Measurements from ENCODE around the gene IRF8.
A peak's percentile ranks its signal among the peaks of the same experiment; 100 is the strongest.

Gene IRF8

DNA sequence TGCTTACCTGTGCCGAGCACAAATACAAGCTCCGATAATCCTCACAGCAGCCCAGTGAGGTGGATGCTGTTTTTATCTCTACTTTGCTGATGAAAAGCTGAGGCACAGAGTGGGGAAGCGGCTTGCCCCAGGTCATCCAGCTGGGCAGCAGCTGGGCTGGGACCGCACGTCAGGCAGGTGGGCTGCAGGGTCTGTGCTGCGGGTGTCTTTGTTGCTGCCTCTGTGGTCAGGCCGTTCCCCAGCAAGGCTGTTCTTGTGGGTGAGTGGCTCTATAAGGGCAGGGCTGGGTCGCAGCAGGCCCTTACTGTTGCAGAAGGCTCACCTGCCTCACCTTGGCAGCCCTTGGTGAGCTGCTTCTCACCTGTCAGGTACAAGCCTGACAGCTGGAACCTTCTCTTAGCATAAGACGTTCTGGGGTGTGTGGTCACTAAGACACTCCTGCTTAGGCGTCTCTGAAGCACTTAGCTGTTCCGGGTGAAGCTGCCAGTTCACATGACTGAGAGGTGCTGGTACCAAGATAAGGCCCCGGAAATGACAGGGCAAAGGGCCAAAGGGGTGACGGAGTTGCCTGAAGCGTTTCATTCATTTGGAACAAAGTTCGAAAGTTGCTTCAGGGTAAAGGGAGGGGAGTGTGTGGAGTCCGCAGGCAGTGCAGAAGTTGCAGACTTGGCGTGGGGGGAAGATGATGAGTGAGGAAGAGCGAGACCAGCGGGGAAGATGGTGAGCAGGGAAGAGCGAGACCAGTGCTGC is 17.4 kb downstream of the IRF8 start:
- H3K4me1 ChIP-seq (ENCODE audit: low read length) = peaks cover 83% of the 10 kb centered on the region
- H3K27me3 ChIP-seq (ENCODE audit: low read depth, low read length) = no peaks in the 10 kb centered on the region
- peak overlapping the region; percentile 57; the same call in 1 of the 2 replicates for H3K9ac ChIP-seq (ENCODE audit: low read length)
- H3K4me3 ChIP-seq (ENCODE audit: low read length) = peak overlapping the region; percentile 40; the same call in 1 of the 2 replicates
- no peaks in the 10 kb centered on the region for H3K9me3 ChIP-seq (ENCODE audit: insufficient read depth, low read length)
- peaks cover 94% of the 10 kb centered on the region for H3K36me3 ChIP-seq (replicated peaks; ENCODE audit: low read depth, low read length)
- H3K27ac ChIP-seq (ENCODE audit: low read length) = peak overlapping the region; percentile 89
- TF ChIP-seq EZH2phosphoT487 (IDR thresholded peaks at IDR 0.05; ENCODE audit: low read depth) = no peak
- H3K4me2 ChIP-seq (ENCODE audit: low read length) = peak overlapping the region; percentile 70
- H4K20me1 ChIP-seq (ENCODE audit: insufficient read depth, low read length) = peaks cover 92% of the 10 kb centered on the region
- H3K79me2 ChIP-seq (ENCODE audit: low read length) = peaks cover 74% of the 10 kb centered on the region
- no peak overlapping the region for H2AFZ ChIP-seq (ENCODE audit: low read depth, low read length)

GRCh38 chr16:85917012-85917411 is 18.1 kb downstream of the IRF8 start:
- Histone ChIP-seq H3K4me3 (ENCODE audit: low read length) (peak overlapping the region; percentile 40), H3K27ac (ENCODE audit: low read length) (peak overlapping the region; percentile 89), H3K79me2 (ENCODE audit: low read length) (peaks cover 67% of the 10 kb centered on the region), H3K4me2 (ENCODE audit: low read length) (peak overlapping the region; percentile 70), H2AFZ (ENCODE audit: low read depth, low read length) (no peak overlapping the region), H3K4me1 (ENCODE audit: low read length) (peaks cover 76% of the 10 kb centered on the region), H3K9me3 (ENCODE audit: insufficient read depth, low read length) (no peaks in the 10 kb centered on the region), H3K36me3 (replicated peaks; ENCODE audit: low read depth, low read length) (peaks cover 92% of the 10 kb centered on the region), H3K9ac (ENCODE audit: low read length) (peak overlapping the region; percentile 57), H3K27me3 (ENCODE audit: low read depth, low read length) (no peaks in the 10 kb centered on the region), H4K20me1 (ENCODE audit: insufficient read depth, low read length) (peaks cover 87% of the 10 kb centered on the region)
- TF ChIP-seq CTCF (IDR thresholded peaks at IDR 0.05; ENCODE audit: low read depth, low read length) (peak; percentile 69), EZH2phosphoT487 (IDR thresholded peaks at IDR 0.05; ENCODE audit: low read depth) (no peak)

DNA sequence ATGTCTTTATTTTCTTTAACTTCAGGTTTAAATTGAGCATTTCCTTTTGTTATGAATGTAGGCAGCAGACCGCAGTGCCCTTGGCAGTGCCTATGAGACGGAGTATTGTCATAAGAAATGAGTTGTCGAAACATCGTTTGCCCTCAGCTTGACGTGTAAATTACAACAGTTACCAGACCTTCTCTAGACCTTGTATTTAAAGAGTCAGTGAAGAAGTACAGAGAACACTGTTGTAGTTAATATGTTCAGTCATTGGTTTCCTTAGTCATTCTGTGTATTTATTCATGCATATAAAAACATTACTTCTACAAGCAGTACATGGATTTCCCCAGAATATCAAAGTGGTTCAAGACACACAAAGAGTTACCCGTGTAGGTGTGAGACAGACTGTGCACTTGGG is 19.0 kb downstream of the IRF8 start:
- Histone ChIP-seq H3K79me2 (ENCODE audit: low read length) (peaks cover 59% of the 10 kb centered on the region), H3K27ac (ENCODE audit: low read length) (peak overlapping the region; percentile 89), H3K4me2 (ENCODE audit: low read length) (peak overlapping the region; percentile 70), H3K4me3 (ENCODE audit: low read length) (peak overlapping the region; percentile 40), H3K9me3 (ENCODE audit: insufficient read depth, low read length) (no peaks in the 10 kb centered on the region), H4K20me1 (ENCODE audit: insufficient read depth, low read length) (peaks cover 77% of the 10 kb centered on the region), H2AFZ (ENCODE audit: low read depth, low read length) (no peak overlapping the region), H3K4me1 (ENCODE audit: low read length) (peaks cover 66% of the 10 kb centered on the region), H3K27me3 (ENCODE audit: low read depth, low read length) (no peaks in the 10 kb centered on the region), H3K36me3 (replicated peaks; ENCODE audit: low read depth, low read length) (peaks cover 90% of the 10 kb centered on the region), H3K9ac (ENCODE audit: low read length) (peak overlapping the region; percentile 57; the same call in 1 of the 2 replicates)
- TF ChIP-seq EZH2phosphoT487 (IDR thresholded peaks at IDR 0.05; ENCODE audit: low read depth) = no peak
- no peak for TF ChIP-seq CTCF (IDR thresholded peaks at IDR 0.05; ENCODE audit: low read depth, low read length)

DNA sequence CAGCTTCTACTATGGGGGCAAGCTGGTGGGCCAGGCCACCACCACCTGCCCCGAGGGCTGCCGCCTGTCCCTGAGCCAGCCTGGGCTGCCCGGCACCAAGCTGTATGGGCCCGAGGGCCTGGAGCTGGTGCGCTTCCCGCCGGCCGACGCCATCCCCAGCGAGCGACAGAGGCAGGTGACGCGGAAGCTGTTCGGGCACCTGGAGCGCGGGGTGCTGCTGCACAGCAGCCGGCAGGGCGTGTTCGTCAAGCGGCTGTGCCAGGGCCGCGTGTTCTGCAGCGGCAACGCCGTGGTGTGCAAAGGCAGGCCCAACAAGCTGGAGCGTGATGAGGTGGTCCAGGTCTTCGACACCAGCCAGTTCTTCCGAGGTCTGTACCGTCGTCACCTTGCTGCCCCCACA is 19.5 kb downstream of the IRF8 start:
- TF ChIP-seq CTCF (IDR thresholded peaks at IDR 0.05; ENCODE audit: low read depth, low read length) (no peak), EZH2phosphoT487 (IDR thresholded peaks at IDR 0.05; ENCODE audit: low read depth) (no peak)
- H2AFZ ChIP-seq (ENCODE audit: low read depth, low read length) = no peak overlapping the region
- H3K9ac ChIP-seq (ENCODE audit: low read length) = peak overlapping the region; percentile 11; the same call in 1 of the 2 replicates
- H3K27me3 ChIP-seq (ENCODE audit: low read depth, low read length) = no peaks in the 10 kb centered on the region
- peak overlapping the region; percentile 6; the same call in 1 of the 2 replicates for H3K4me3 ChIP-seq (ENCODE audit: low read length)
- peaks cover 61% of the 10 kb centered on the region for H3K4me1 ChIP-seq (ENCODE audit: low read length)
- peak overlapping the region; percentile 70 for H3K4me2 ChIP-seq (ENCODE audit: low read length)
- H4K20me1 ChIP-seq (ENCODE audit: insufficient read depth, low read length) = peaks cover 73% of the 10 kb centered on the region
- peaks cover 89% of the 10 kb centered on the region for H3K36me3 ChIP-seq (replicated peaks; ENCODE audit: low read depth, low read length)
- H3K27ac ChIP-seq (ENCODE audit: low read length) = peak overlapping the region; percentile 89
- no peaks in the 10 kb centered on the region for H3K9me3 ChIP-seq (ENCODE audit: insufficient read depth, low read length)
- peaks cover 55% of the 10 kb centered on the region for H3K79me2 ChIP-seq (ENCODE audit: low read length)

All from OCI-LY3 (cell line).